RWPE1 (cell line): ENCODE measurements around the gene RALGAPB.

Source experiments
- CTCF ChIA-PET: fragments of 350-600 bp; sonication (Branson Sonifier 250); formaldehyde crosslinking; extraction: SDS; loops from one replicate; lab custom pipeline; 2021; lab: Yijun Ruan, JAX
- POLR2A ChIA-PET: fragments of 400-600 bp; formaldehyde crosslinking; extraction: SDS; loops from one replicate; lab custom pipeline; 2020; ENCODE audit warnings: antibody characterized with exemption; ENCODE audit not compliant: low non-redundant PET; lab: Yijun Ruan, JAX
- DNase-seq: peaks from one replicate; pipeline ENCODE4 v3.0.0; 2012; ENCODE audit warnings: low spot score
- H3K27ac ChIP-seq: fragments of 450-650 bp; 2 replicates; pipeline ENCODE4 v1.5.1; 2017
- TF ChIP-seq, protein P1 (sequence below): fragments of 450-650 bp; conservative IDR thresholded peaks from 2 replicates; pipeline ENCODE4 v1.5.1; 2017; ENCODE audit warnings: low read depth, mild to moderate bottlenecking

The RALGAPB gene

GRCh38 chr20:38581830-38582358 is 109.3 kb downstream of the RALGAPB start:
- DNase-seq = no peak
- ChIA-PET CTCF (interaction anchor here (0.5 kb wide), 1 partner anchor 125 kb away, joined by 3 read pairs; no protein-coding TSS in a partner anchor), POLR2A (no interaction called here)
- no peak overlapping the region for H3K27ac ChIP-seq
- TF ChIP-seq, protein P1, sequence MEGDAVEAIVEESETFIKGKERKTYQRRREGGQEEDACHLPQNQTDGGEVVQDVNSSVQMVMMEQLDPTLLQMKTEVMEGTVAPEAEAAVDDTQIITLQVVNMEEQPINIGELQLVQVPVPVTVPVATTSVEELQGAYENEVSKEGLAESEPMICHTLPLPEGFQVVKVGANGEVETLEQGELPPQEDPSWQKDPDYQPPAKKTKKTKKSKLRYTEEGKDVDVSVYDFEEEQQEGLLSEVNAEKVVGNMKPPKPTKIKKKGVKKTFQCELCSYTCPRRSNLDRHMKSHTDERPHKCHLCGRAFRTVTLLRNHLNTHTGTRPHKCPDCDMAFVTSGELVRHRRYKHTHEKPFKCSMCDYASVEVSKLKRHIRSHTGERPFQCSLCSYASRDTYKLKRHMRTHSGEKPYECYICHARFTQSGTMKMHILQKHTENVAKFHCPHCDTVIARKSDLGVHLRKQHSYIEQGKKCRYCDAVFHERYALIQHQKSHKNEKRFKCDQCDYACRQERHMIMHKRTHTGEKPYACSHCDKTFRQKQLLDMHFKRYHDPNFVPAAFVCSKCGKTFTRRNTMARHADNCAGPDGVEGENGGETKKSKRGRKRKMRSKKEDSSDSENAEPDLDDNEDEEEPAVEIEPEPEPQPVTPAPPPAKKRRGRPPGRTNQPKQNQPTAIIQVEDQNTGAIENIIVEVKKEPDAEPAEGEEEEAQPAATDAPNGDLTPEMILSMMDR = no peak

DNA sequence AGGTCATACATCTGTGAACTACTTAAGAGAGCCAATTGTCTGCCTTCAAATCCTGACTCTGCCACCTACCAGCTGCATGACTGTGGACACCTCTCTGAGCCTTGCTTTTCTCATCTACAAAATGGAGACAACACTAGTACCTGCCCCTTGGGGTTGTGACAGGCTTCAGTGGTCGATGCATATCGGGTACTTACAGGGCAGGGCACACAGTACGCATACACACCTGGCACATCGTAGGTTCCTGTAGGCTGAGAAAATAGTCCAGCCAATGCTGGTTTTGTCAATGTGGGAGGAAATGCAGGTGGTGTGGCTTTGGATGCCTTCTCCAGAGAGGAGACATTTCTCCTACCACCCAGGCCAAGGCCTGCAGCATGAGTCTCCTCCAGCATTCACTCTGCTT is 110.7 kb downstream of the RALGAPB start:
- POLR2A ChIA-PET = no interaction called here
- TF ChIP-seq, protein P1 = no peak

DNA sequence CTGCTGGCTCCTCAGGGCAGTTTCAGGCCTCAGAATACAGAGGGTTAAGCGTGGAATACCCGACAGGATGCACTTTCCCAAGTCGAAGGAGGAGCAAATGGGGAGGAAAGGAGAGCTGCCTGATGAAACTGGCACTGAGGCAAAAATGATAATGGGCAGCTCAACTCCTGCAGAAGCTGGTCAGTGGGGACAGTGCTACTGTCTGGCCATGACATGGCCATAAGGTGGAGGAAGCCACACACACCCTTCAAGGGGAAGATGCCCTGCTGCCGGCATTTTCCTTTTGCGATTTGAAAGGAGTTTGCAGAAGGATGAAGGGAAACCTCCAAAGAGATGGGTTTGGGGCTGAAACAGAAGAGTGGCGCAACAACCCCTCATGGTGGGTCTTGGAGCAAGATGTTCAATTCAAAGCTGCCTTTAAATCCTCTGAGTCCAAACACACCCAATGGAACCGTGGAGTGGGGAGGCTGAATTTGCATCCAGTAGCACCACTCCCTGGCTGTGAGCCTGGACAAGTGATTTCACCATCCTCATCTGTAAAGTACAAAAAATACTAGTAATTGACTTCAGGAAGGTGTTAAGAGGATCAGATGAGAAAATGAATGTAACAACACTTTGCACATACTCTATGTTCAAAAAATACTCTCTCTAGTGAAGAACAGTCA is 111.6 kb downstream of the RALGAPB start:
- no peak for DNase-seq
- CTCF ChIA-PET = no interaction called here
- TF ChIP-seq, protein P1 = no peak
- no peak overlapping the region for H3K27ac ChIP-seq
- POLR2A ChIA-PET = no interaction called here

More for the DNA sequence above, 110.7 kb downstream of the RALGAPB start:
- H3K27ac ChIP-seq = no peak overlapping the region
- no peak for DNase-seq
- CTCF ChIA-PET = no interaction called here

DNA sequence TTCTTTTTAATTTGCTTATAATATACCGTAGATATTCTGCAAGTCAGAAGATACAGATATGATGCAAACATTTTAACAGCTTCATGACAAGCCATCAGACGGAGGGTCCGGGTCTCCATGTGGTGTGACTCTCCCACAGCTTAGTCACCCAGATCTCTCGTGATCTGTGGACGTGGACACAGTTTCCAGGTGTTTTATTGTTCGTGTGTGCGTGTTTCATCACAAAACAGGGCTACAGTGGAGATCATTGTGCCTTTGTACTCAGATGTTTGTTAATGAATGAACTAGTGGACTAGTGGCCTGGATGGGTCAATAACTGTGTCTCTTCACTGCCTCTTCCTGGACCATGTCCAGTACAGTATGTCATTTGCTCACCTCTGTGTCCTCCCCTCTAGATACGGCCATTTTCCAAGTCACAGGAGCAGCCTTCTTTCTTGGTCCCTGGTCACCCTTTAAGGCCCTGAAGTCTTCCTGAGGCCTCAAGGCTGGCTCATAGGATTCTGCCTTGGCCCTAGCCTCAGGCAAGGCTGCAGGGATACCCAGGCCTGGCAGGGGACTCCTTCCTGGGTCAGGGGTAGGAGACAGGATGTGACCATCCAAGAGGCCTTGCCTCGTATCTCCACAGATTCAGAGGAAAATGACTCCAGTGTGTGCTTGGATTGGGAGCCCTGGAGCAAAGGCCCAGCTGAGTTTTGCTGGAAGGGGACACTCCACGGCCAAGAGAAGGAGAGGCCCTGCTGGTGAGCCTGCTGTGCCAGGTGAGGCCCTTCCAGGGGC is 112.9 kb downstream of the RALGAPB start:
- CTCF ChIA-PET = no interaction called here
- no peak for DNase-seq
- TF ChIP-seq, protein P1 = no peak
- H3K27ac ChIP-seq = no peak overlapping the region
- POLR2A ChIA-PET = no interaction called here

- CTCF ChIA-PET = interaction anchor here (0.5 kb wide), 1 partner anchor 15 kb away, joined by 3 read pairs; no protein-coding TSS in a partner anchor
- POLR2A ChIA-PET = no interaction called here
- TF ChIP-seq, protein P1 = no peak
- no peak overlapping the region for H3K27ac ChIP-seq
- no peak for DNase-seq
These were observed 113.5 kb downstream of the RALGAPB start for GRCh38 chr20:38586181-38586525.

- ChIA-PET POLR2A (no interaction called here), CTCF (no interaction called here)
- no peak overlapping the region for H3K27ac ChIP-seq
- TF ChIP-seq, protein P1 = no peak
- DNase-seq = no peak
These were observed 115.7 kb downstream of the RALGAPB start for GRCh38 chr20:38588303-38588702.
